ENCODE measurements around the gene FBXO47.

FBXO47 gene

DNA sequence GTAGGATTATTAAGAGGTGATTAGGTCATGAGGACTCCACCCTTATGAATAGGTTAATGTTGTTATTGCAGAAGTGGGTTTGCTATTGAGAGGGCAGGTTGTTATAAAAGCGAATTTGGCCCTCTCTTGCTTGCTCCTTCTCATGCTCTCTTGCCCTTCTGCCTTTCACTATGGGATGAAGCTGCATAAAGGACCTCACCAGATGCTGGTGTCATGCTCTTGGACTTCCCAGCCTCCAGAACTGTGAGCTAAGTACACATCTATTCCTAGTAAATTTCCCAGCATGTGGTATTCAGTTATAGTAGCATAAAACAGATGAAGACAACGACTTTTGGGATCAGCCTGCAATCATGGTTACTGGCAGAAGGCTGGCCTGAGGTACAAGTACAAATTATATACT is 41.4 kb upstream of the FBXO47 start:
- Histone ChIP-seq H3K4me3 (no peak overlapping the region), H3K9ac (no peak overlapping the region), H3K27ac (no peak overlapping the region), H4K20me1 (no peaks in the 10 kb centered on the region), H3K27me3 (no peaks in the 10 kb centered on the region), H3K36me3 (no peaks in the 10 kb centered on the region), H3K9me3 (no peaks in the 10 kb centered on the region), H3K4me2 (no peak overlapping the region), H3K4me1 (no peaks in the 10 kb centered on the region)
- TF ChIP-seq Cebpa-rat (IDR thresholded peaks at IDR 0.05): no peak

- no peak for TF ChIP-seq Cebpa-rat (IDR thresholded peaks at IDR 0.05)
- H3K4me3 ChIP-seq: no peak overlapping the region
- peaks cover 14% of the 10 kb centered on the region for H3K4me1 ChIP-seq
- H3K27ac ChIP-seq: 0 out of 2 replicates have a peak overlapping the region, but pooled peaks have one; percentile 7
- no peaks in the 10 kb centered on the region for H3K36me3 ChIP-seq
- peak overlapping the region; percentile 43 for H3K4me2 ChIP-seq
- H3K9me3 ChIP-seq: peaks cover 6% of the 10 kb centered on the region; the same call in 1 of the 2 replicates
- no peak overlapping the region for H3K9ac ChIP-seq
- no peaks in the 10 kb centered on the region for H4K20me1 ChIP-seq
- H3K27me3 ChIP-seq: no peaks in the 10 kb centered on the region
Observed at GRCh38 chr17:39002991-39003715, 36.0 kb upstream of the FBXO47 start.

GRCh38 chr17:39001703-39002637 is 34.8 kb upstream of the FBXO47 start:
- Histone ChIP-seq H3K9me3 (peaks cover 17% of the 10 kb centered on the region), H3K27me3 (no peaks in the 10 kb centered on the region), H4K20me1 (no peaks in the 10 kb centered on the region), H3K4me3 (no peak overlapping the region), H3K4me1 (peaks cover 14% of the 10 kb centered on the region), H3K9ac (no peak overlapping the region), H3K4me2 (peak overlapping the region; percentile 43), H3K27ac (no peak overlapping the region), H3K36me3 (no peaks in the 10 kb centered on the region)
- TF ChIP-seq Cebpa-rat (IDR thresholded peaks at IDR 0.05): no peak

DNA sequence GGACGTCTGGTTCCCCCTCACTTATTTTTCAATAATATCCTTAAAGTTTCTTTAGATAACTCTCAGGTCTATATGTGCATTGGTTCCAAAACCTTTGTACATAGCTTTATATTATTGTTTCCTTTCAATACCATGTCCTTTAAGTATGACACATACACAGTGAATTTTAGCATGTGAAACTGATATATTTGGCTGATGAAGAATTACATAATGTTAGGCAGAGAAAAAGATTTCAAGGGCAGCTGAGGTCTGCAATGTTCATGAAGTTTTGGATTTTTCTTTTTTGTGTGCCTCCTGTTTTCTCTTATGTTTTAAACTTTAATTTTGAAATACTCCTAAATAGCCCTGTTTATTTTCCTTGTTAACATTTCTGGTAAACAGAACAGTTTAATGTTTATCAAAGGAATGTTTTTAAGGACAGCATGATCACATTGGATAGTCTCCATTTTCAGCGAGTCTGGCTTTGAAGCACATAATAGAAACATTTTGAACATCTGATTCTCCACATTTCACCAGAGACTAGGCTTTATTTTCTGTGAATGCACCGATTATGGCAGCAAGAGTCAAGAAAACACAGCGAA is 32.9 kb upstream of the FBXO47 start:
- Histone ChIP-seq H3K4me3 (no peak overlapping the region), H3K27me3 (no peaks in the 10 kb centered on the region), H3K4me1 (peaks cover 14% of the 10 kb centered on the region), H3K4me2 (no peak overlapping the region), H3K27ac (no peak overlapping the region), H3K36me3 (no peaks in the 10 kb centered on the region), H3K9ac (no peak overlapping the region), H4K20me1 (no peaks in the 10 kb centered on the region), H3K9me3 (peaks cover 26% of the 10 kb centered on the region)
- TF ChIP-seq Cebpa-rat (IDR thresholded peaks at IDR 0.05): no peak

DNA sequence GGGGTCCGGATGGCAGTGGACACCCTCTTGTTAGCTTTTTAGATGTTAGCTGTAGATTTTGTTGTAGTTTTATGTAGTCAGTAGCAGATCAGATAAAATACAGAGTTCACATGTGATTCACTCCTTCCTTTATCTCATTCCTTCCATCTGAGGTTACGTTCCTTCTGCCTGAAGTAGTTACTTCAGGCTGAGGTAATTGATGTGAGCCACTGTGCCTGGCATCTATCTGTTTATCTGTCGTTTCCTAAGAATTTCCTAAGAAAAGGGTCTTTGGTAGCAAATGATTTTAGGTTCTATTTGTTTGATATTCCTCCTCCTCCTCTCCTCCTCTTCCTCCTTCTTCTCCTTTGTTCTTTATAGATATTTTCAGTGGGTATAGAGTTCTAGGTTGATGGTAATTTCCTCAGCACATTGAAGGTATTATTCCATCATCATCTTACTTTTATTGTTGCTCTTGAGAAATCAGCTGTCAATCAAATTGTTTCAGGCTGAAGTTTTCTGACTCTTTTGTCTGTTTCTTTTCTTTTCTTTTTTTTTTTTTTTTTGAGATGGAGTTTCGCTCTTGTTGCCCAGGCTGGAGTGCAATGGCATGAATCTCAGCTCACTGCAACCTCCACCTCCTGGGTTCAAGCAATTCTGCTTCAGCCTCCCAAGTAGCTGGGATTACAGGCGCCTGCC is 29.6 kb upstream of the FBXO47 start:
- no peak for TF ChIP-seq Cebpa-rat (IDR thresholded peaks at IDR 0.05)
- Histone ChIP-seq H3K4me2 (no peak overlapping the region), H3K9me3 (peaks cover 26% of the 10 kb centered on the region), H3K36me3 (no peaks in the 10 kb centered on the region), H3K27ac (no peak overlapping the region), H3K27me3 (no peaks in the 10 kb centered on the region), H3K9ac (no peak overlapping the region), H3K4me1 (peaks cover 7% of the 10 kb centered on the region; the same call in 1 of the 2 replicates), H3K4me3 (no peak overlapping the region), H4K20me1 (no peaks in the 10 kb centered on the region)

DNA sequence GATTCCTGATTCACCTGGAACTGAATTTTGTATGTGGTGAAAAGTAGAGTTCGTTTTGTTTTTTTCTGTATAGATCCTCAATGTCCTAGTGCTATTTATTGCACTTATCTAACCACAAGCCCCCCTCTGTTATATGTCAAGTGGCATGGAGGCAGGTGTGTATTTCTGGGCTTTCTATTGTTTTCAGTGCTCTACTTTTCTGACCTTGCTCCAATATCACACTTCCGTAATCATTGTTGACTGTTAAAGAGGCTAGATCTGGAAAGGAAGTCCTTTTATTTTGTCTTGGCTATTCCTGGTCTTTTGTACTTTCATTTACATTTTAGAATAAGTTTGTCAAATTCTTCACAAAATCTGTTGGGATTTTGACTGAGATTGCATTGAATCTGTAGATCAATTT is 26.8 kb upstream of the FBXO47 start:
- Histone ChIP-seq H3K9me3 (peaks cover 26% of the 10 kb centered on the region), H3K36me3 (no peaks in the 10 kb centered on the region), H3K27me3 (no peaks in the 10 kb centered on the region), H4K20me1 (no peaks in the 10 kb centered on the region), H3K9ac (no peak overlapping the region), H3K27ac (no peak overlapping the region), H3K4me1 (peaks cover 7% of the 10 kb centered on the region; the same call in 1 of the 2 replicates), H3K4me2 (no peak overlapping the region; the same call in 1 of the 2 replicates), H3K4me3 (no peak overlapping the region)
- TF ChIP-seq Cebpa-rat (IDR thresholded peaks at IDR 0.05): no peak

- no peak for TF ChIP-seq Cebpa-rat (IDR thresholded peaks at IDR 0.05)
- H3K4me3 ChIP-seq: no peak overlapping the region
- no peaks in the 10 kb centered on the region for H3K9me3 ChIP-seq
- H3K4me2 ChIP-seq: no peak overlapping the region
- H4K20me1 ChIP-seq: no peaks in the 10 kb centered on the region
- H3K9ac ChIP-seq: no peak overlapping the region
- H3K27me3 ChIP-seq: no peaks in the 10 kb centered on the region
- no peak overlapping the region for H3K27ac ChIP-seq
- no peaks in the 10 kb centered on the region for H3K36me3 ChIP-seq
- peaks cover 9% of the 10 kb centered on the region for H3K4me1 ChIP-seq
Observed at GRCh38 chr17:38984666-38985065, 17.5 kb upstream of the FBXO47 start.

DNA sequence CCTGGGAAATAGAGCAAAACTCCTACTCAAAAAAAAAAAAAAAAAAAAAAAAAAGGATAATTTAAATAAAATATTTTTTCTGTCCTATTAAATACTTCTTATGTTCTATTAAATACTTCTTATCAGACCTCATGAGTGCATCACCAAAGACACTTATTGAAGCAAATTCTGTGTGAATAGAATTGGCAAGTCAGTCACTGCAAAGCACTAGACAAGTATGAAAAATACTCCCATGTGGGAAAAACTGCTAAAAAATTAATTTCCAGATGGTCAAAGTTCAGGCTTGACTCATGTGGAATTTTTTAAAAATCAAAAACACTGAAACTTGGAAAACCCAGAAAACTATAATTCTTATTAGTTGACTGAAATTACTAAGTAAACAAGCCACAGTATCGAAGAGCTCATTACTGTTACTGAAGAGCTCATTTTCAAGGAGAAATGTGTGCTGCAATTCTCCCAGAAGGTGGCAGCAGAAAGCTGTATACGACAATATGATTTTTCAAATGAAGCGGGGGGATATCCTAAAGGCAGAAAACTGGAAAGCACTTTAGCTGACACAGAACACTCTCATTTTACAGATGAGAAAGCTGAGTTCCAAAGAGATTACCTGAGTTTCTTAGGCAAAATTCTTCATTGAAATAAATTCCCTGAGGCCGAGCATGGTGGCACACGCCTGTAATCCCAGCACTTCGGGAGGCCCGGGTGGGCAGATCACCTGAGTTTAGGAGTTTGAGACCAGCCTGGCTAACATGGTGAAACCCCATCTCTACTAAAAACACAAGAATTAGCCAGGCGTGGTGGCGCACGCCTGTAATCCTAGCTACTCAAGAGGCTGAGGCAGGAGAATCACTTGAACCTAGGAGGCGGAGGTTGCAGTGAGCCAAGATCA is 15.9 kb upstream of the FBXO47 start:
- Histone ChIP-seq H3K27me3 (no peaks in the 10 kb centered on the region), H3K4me1 (peaks cover 9% of the 10 kb centered on the region), H3K4me3 (no peak overlapping the region), H3K27ac (no peak overlapping the region), H3K4me2 (no peak overlapping the region), H4K20me1 (no peaks in the 10 kb centered on the region), H3K9me3 (no peaks in the 10 kb centered on the region), H3K36me3 (no peaks in the 10 kb centered on the region), H3K9ac (no peak overlapping the region)
- no peak for TF ChIP-seq Cebpa-rat (IDR thresholded peaks at IDR 0.05)
